OCI-M2 (cell line): ENCODE measurements around the gene POLD1.

ENCODE experiments used
- DNase-seq: peaks from one replicate; lab custom pipeline; 2025; ENCODE audit not compliant: unreplicated experiment; lab: John Stamatoyannopoulos, UW

POLD1 gene

GRCh38 chr19:50417111-50418081, 33.2 kb downstream of the POLD1 start:
- no peak for DNase-seq

DNA sequence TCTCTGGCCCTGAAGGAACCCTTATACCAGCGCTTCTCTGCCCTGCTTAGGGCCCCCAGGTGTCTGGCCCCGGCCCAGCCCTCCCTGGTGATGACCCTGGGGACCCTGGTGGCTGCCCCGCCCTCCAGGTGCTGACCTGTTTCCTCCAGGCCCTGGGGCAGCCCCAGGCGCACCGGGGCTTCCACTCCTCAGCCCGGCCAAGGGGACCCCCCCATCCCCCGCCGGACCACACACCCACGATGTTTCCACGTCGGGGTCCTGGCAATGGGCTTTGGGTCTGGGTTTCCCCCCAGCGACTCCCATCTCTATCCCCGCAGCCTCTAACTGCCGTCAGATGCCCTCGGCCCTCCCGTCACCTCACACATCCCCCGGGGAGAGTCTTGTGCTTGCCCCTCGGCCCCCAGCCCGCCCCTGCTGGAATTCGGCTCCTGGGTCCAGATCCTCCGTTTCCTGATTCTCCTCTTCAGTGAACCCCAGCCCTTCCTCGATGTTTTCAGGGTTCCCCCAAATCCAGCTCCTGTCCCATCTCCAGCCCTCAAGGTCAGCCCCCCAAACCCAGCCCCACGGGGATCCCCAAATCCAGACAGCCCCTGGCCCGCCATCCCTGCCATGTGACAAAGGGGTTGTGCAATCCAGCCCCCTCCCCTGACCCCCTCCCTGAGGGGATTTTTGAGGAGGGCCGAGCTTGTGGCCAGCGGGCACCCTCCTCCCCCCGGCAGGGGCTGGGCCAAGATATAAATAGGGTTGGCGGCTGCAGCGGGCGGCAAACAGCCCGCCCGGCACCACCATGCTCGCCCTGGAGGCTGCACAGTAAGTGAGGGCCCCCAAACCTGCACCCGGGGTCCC, 34.3 kb downstream of the POLD1 start, which contains the start of gene SPIB:
Gene SPIB (plus strand): TSS at position 763 of the 846 bp plus-strand sequence. CDS start 25 bp downstream, at position 788.
- no peak for DNase-seq

DNA sequence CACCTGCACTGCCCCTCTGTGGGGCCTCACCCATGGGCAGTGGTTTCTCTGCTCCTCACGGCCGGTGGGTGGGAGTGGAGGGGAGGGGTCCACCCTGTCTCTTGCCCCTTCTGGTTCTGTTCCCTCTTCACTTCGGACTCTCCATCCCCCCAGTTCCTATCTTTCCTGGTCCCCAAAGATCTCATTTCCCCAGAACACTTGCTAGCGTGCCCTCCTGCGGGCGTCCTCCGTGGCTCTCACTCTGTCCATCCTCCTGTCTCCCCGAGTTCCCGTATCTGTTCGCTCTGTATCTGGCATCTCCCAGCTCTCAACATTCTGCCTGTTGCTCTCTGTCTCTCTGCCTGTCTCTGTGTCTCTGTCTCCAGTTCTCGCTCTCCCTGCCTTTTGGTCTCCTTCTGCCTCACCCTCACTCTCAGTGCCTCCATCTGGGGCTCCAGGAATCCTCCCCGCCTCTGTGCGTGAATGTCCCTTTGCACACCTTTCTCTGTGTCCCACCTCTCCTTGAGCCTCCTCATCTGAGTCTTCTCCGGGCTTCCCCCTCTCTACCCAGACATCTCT, 35.0 kb downstream of the POLD1 start:
- no peak for DNase-seq

- DNase-seq: no peak
These were observed 35.5 kb downstream of the POLD1 start for GRCh38 chr19:50419580-50420035.

DNA sequence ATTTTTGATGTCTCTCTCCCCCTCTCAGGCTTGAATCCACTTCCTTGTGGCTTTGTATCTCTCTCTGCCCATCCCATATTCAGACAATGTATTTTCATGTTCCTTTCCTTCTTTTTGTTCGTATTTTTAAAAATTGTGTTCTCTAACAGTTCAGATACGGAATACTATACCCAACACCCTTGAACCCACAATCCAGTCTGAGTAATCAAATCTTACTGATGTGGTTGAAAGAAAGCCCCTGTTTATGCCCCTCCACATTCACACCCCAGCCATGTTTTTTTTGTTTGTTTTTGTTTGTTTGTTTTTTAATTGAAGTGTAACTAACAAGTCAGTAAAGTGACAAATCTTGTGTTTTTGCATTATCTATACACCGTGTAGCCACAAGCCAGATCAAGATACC, 36.0 kb downstream of the POLD1 start:
- DNase-seq: no peak

DNA sequence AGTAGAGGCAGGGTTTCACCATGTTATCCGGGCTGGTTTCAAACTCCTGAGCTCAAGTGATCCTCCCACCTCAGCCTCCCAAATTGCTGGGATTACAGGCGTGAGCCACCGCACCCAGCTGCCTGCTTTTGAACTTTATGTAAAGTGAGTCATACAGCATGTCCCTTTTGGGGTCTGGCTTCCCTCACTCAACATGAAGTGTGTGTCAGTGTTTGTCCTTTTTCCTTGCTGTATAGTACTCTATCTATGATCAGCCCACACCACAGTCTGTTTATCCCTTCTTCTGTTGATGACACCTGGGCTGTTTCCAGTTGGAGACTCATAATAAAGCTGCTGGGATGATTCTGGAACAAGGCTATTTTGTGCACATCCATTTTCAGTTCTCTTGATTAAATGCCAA, 36.7 kb downstream of the POLD1 start:
- no peak for DNase-seq

- no peak for DNase-seq
These were observed 38.5 kb downstream of the POLD1 start for GRCh38 chr19:50422397-50423278.

- DNase-seq: no peak
These were observed 39.3 kb downstream of the POLD1 start for GRCh38 chr19:50423279-50424113.

DNA sequence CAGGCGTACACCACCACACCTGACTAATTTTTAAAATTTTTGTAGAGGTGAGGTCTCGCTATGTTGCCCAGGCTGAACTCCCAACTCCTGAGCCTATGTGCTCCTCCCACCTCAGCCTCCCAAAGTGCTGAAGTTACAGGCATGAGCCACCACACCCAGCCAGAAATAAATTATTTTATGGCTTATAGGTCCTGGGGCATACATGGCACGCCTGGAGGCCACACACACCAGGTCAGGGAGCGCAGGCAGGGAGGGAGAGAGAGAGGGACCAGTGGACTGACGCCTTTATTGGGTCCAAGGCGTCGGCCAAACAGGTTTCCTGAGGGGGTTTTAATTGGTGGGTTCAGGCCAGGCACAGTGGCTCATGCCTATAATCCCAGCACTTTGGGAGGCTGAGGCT, 41.4 kb downstream of the POLD1 start:
- DNase-seq: no peak

GRCh38 chr19:50427318-50427925, 43.3 kb downstream of the POLD1 start:
- DNase-seq: no peak

- DNase-seq: no peak
These were observed 43.9 kb downstream of the POLD1 start for GRCh38 chr19:50427997-50428425.

GRCh38 chr19:50428772-50429463, 44.8 kb downstream of the POLD1 start:
- no peak for DNase-seq

- DNase-seq: no peak
These were observed 46.8 kb downstream of the POLD1 start for GRCh38 chr19:50430888-50431342.

GRCh38 chr19:50431343-50432220, 47.4 kb downstream of the POLD1 start:
- DNase-seq: peak; percentile 96

- DNase-seq: no peak
These were observed 48.3 kb downstream of the POLD1 start, which contains the start of gene MYBPC2 for GRCh38 chr19:50432221-50433028. TSS of gene MYBPC2 (plus strand) at chr19:50432892. CDS start at chr19:50432954, 62 bp downstream.
